ENCODE data around the gene FOXA1.

DNA sequence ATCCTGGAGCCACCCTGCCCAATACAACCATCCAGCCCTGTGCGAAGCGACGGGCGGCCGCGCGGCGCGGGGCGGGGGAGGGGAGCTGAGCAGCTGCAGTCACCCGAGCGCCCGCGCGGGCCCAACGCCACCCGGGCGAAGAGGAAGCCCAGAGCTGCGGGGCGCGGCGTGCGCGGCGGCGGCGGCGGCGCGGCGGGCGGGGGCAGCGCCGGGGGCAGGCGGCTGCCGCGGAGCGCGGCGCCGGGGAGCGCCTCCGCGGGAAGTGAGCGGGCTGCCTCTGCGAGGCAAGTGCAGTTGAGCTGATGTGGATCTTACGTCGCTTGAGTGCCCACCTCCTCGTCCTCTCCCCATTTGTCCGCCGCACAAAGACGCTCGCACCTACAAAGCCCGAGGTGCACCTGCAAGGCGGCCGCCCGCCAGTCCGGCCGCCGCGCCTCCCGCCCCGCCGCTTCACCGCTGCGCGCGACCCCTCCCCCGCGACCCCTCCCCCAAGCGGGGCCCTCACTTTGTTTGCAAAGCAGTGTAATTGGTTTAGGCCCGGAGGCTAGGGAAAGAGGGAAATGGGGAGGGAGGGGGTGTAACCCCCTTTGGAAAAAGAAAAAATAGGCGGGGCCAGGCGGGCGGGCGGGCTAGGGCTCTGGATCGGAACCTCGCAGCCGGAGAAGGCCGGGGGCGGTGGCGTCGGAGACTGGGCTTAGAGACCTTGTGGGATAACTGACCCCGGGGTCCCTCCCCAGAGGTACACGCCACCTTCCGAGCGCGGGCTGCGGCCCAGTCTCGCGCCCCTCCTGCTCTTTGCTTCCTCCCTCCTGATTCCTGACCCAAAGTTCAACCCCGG, at the start of gene FOXA1, which contains the start of gene TTC6:
- TF ChIP-seq, protein P1, sequence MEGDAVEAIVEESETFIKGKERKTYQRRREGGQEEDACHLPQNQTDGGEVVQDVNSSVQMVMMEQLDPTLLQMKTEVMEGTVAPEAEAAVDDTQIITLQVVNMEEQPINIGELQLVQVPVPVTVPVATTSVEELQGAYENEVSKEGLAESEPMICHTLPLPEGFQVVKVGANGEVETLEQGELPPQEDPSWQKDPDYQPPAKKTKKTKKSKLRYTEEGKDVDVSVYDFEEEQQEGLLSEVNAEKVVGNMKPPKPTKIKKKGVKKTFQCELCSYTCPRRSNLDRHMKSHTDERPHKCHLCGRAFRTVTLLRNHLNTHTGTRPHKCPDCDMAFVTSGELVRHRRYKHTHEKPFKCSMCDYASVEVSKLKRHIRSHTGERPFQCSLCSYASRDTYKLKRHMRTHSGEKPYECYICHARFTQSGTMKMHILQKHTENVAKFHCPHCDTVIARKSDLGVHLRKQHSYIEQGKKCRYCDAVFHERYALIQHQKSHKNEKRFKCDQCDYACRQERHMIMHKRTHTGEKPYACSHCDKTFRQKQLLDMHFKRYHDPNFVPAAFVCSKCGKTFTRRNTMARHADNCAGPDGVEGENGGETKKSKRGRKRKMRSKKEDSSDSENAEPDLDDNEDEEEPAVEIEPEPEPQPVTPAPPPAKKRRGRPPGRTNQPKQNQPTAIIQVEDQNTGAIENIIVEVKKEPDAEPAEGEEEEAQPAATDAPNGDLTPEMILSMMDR (conservative IDR thresholded peaks at IDR 0.05; ENCODE audit: low read depth, low read length): no peak
- no peak for TF ChIP-seq EZH2 (IDR thresholded peaks at IDR 0.05; ENCODE audit: borderline replicate concordance, low read depth, low read length, poor library complexity, severe bottlenecking)

All from A673 (cell line).